Measurements from ENCODE around the gene SLCO4C1. TPM values are rescaled to one million over a fixed set of nuclear protein-coding genes. Genes with fewer than 3 reads are reported as not detected.
"Not testable (repeated sequence)": the region's sequence is repeated elsewhere in the genome, so short reads cannot be mapped to it uniquely, and the experiment has no call there.

The SLCO4C1 gene
- polyA plus RNA-seq (2011; rRNA removed) = not detected in 2 replicates
- not detected in 2 replicates for polyA minus RNA-seq (2011; rRNA and poly(A)+ RNA removed)

DNA sequence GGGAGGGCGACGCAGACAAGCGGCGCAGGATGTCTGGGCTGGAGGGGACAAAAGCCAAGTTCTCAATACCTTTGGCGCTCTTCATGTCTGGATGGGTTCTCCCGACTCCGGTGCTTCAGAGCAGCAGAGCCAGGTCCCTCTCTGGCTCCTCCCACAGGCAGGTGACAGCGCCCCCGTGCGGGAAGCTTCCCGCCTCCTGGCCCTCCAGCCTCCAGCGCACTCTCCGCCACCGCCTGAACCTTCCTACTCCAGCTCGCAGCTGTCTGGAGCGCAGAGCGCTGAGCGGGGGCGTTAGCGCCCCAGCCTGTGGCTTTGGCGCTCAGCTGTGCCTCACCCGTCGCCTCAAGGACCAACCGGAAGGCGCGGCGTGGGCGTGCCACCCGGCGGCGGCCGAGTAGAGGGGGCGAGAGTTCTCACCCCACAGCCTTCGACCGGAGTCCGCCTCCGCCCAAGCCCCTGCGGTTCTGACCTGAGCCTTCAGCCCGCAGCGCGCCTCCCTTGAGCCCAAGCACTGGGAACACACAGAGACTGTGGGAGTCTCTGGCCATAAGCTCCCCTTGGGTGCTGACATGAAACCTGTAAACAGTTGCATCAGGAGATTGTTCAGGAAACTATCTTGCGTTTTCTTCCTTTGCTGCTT, at the start of gene SLCO4C1:
TSS of gene SLCO4C1 (minus strand) at position 107 of the 640 bp plus-strand sequence. CDS start at position 85, 22 bp downstream.
- H3K27me3 ChIP-seq (ENCODE audit: control insufficient read depth, insufficient read depth, low read length) = no peaks in the 10 kb centered on the region
- ChIA-PET CTCF (no interaction called here), POLR2A (no interaction called here)
- DNase-seq (ENCODE audit: low read depth) = no peak
- peak within 1 kb of the TSS; percentile 22 for H3K4me3 ChIP-seq (ENCODE audit: low read depth, low read length)
- no peaks in the 10 kb centered on the region for H3K36me3 ChIP-seq (ENCODE audit: control insufficient read depth, insufficient read depth, low read length)
- TF ChIP-seq, protein P1, sequence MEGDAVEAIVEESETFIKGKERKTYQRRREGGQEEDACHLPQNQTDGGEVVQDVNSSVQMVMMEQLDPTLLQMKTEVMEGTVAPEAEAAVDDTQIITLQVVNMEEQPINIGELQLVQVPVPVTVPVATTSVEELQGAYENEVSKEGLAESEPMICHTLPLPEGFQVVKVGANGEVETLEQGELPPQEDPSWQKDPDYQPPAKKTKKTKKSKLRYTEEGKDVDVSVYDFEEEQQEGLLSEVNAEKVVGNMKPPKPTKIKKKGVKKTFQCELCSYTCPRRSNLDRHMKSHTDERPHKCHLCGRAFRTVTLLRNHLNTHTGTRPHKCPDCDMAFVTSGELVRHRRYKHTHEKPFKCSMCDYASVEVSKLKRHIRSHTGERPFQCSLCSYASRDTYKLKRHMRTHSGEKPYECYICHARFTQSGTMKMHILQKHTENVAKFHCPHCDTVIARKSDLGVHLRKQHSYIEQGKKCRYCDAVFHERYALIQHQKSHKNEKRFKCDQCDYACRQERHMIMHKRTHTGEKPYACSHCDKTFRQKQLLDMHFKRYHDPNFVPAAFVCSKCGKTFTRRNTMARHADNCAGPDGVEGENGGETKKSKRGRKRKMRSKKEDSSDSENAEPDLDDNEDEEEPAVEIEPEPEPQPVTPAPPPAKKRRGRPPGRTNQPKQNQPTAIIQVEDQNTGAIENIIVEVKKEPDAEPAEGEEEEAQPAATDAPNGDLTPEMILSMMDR (IDR thresholded peaks at IDR 0.05; ENCODE audit: insufficient read depth, low read depth, low read length) = 0 out of 2 replicates have a peak, but pooled peaks have one; percentile 25

GRCh38 chr5:102341681-102342288, 45.7 kb upstream of the SLCO4C1 start:
- DNase-seq (ENCODE audit: low read depth) = no peak
- CTCF ChIA-PET = no interaction called here
- TF ChIP-seq, protein P1 (IDR thresholded peaks at IDR 0.05; ENCODE audit: insufficient read depth, low read depth, low read length) = no peak
- Histone ChIP-seq H3K36me3 (ENCODE audit: control insufficient read depth, insufficient read depth, low read length) (no peaks in the 10 kb centered on the region), H3K4me3 (ENCODE audit: low read depth, low read length) (no peak overlapping the region), H3K27me3 (ENCODE audit: control insufficient read depth, insufficient read depth, low read length) (no peaks in the 10 kb centered on the region)
- POLR2A ChIA-PET = no interaction called here

GRCh38 chr5:102324714-102325113, 28.6 kb upstream of the SLCO4C1 start:
- POLR2A ChIA-PET = no interaction called here
- Histone ChIP-seq H3K36me3 (ENCODE audit: control insufficient read depth, insufficient read depth, low read length) (no peaks in the 10 kb centered on the region), H3K27me3 (ENCODE audit: control insufficient read depth, insufficient read depth, low read length) (no peaks in the 10 kb centered on the region), H3K4me3 (ENCODE audit: low read depth, low read length) (no peak overlapping the region)
- TF ChIP-seq, protein P1 (IDR thresholded peaks at IDR 0.05; ENCODE audit: insufficient read depth, low read depth, low read length) = no peak
- CTCF ChIA-PET = no interaction called here
- DNase-seq (ENCODE audit: low read depth) = no peak

DNA sequence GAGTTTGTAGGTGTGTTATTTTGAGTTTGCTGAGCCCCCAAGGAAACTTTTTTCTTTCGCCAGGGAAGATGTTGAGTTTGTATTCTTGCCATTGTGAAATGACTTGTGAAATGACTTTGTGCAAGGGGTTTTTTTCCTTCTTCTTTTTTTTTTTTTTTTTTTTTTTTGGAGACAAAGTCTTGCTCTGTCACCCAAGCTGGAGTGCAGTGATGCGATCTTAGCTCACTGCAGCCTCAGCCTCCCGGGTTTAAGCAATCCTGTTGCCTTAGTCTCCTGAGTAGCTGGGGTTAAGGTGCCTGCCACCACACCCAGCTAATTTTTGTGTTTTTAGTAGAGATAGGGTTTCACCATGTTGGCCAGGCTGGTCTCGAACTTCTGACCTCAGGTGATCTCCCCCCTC, 22.7 kb upstream of the SLCO4C1 start:
- POLR2A ChIA-PET, CTCF ChIA-PET: not testable (repeated sequence)

GRCh38 chr5:102314328-102314727, 18.2 kb upstream of the SLCO4C1 start:
- CTCF ChIA-PET = no interaction called here
- POLR2A ChIA-PET = no interaction called here
- TF ChIP-seq, protein P1 (IDR thresholded peaks at IDR 0.05; ENCODE audit: insufficient read depth, low read depth, low read length) = no peak
- Histone ChIP-seq H3K4me3 (ENCODE audit: low read depth, low read length) (no peak overlapping the region), H3K27me3 (ENCODE audit: control insufficient read depth, insufficient read depth, low read length) (no peaks in the 10 kb centered on the region), H3K36me3 (ENCODE audit: control insufficient read depth, insufficient read depth, low read length) (no peaks in the 10 kb centered on the region)
- DNase-seq (ENCODE audit: low read depth) = no peak

More for the DNA sequence above, 22.7 kb upstream of the SLCO4C1 start:
- not testable (repeated sequence) for H3K36me3 ChIP-seq (ENCODE audit: control insufficient read depth, insufficient read depth, low read length); H3K27me3 ChIP-seq (ENCODE audit: control insufficient read depth, insufficient read depth, low read length); DNase-seq (ENCODE audit: low read depth); H3K4me3 ChIP-seq (ENCODE audit: low read depth, low read length)

All from BJ (cell line).